ENCODE measurements around the gene MTAP.

Gene MTAP

DNA sequence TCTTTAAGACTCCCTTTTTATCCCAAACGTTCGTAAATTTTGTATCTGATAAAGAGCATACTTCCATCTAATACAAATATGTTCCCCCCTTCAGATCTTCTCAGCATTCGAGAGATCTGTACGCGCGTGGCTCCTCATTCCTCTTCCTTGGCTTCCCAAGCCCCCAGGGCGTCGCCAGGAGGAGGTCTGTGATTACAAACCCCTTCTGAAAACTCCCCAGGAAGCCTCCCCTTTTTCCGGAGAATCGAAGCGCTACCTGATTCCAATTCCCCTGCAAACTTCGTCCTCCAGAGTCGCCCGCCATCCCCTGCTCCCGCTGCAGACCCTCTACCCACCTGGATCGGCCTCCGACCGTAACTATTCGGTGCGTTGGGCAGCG, 171.9 kb downstream of the MTAP start:
- no peak for DNase-seq

DNA sequence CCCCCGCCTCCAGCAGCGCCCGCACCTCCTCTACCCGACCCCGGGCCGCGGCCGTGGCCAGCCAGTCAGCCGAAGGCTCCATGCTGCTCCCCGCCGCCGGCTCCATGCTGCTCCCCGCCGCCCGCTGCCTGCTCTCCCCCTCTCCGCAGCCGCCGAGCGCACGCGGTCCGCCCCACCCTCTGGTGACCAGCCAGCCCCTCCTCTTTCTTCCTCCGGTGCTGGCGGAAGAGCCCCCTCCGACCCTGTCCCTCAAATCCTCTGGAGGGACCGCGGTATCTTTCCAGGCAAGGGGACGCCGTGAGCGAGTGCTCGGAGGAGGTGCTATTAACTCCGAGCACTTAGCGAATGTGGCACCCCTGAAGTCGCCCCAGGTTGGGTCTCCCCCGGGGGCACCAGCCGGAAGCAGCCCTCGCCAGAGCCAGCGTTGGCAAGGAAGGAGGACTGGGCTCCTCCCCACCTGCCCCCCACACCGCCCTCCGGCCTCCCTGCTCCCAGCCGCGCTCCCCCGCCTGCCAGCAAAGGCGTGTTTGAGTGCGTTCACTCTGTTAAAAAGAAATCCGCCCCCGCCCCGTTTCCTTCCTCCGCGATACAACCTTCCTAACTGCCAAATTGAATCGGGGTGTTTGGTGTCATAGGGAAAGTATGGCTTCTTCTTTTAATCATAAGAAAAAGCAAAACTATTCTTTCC, 172.4 kb downstream of the MTAP start:
- peak; percentile 42 for DNase-seq

DNA sequence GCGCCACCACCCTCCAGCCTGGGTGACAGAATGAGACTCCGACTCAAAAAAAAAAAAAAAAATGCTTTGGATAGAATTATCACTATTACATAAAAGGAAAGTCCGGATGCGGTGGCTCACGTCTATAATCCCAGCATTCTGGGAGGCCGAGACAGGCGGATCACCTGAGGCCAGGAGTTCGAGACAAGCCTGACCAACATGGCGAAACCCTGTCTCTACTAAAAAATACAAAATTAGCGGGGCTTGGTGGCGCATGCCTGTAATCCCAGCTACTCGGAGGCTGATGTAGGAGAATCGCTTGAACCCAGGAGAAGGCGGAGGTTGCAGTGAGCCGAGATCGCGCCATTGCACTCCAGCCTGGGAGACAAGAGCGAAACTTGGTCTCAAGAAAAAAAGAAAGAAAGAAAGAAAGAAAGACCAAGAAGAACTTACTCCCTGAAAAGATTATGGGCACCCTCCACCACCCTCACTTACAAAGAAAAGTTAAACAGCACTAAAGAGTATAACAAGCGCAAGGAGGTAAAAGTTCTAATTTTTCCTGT, 174.0 kb downstream of the MTAP start:
- DNase-seq, result no peak

DNA sequence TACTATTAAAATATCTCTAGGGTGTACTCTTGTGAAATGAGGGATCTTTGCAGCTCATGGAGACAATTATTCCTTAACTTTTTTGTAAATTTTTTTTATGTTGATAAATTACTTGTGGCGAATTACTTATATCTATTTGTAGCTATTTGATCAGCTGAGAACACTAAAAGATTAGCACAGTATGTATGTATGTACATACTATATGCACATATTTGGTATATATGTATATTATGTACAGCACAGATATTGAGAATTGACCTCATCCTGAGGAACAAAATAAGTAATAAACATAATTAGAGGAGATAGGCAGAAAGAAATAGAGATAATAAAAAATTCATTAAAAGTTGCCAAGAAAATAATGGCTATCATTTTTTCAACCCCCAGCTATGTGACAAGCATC, 180.0 kb downstream of the MTAP start:
- no peak for DNase-seq

DNA sequence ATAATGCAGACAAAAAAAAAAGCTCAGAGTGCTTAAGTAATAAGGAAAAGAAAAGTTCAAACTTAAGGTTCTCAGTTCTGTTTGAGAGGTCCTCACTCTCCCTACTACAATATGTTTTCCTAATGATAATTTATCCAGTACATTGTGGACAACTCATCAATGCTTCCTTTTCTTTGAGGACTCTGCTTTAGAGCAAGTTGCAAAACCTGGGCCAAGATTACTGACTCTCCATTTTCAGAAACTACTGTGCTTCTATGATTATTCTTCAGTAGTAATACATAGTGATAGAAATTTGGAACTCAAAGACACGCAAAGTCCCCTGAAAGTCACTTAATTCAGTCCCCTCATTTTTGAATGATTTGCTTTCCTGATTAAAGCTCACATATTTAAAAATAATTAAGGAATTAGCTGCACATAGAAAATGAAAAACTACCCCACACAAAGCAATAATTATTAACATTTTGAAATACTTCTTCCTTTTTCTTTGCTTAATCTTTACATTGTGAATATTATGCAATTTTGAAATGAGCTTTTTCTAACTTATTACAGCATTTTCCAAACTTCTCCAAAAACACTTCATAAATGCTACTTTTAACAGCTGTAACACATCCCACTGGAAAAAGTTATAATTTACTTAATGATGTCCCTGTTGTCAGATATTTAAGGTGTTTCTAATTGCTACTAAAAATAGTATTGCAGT, 180.6 kb downstream of the MTAP start:
- no peak for DNase-seq

DNA sequence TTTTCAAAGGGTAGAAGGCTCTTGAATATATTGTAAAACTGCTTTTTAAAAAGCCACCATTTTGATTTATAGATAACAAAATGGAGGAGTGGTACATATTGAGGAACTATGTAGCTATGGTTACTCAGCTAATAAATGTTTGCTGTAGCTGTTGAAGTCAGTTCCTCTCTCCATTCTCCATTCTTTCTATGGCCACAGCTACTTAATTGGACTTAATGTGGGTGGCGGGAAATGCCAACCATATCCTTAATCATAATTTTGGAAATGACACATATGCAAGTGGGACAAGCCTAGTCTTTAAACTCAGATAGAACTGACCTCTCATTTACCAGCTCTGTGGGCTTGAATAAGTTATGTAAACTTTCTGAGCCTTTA, 181.1 kb downstream of the MTAP start:
- DNase-seq, result no peak

DNA sequence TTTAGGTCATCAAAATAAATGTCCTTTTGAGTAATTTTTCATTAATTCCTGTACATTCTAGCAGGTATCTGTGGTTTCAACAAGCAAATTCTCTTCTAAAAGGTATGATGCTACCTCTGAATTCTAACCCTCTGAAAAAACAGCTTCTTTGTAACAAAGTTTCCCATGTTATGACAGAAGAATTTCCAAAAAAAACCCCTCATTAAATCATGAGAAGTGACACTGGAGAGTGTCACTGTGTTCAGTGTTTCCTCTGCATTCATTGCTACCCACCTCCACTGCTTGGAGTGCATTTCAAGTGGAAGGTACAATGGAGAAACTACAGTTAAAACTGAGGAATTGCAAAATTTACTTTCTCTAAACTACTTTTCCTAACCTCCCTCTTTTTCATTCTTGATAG, 181.7 kb downstream of the MTAP start:
- no peak for DNase-seq

DNA sequence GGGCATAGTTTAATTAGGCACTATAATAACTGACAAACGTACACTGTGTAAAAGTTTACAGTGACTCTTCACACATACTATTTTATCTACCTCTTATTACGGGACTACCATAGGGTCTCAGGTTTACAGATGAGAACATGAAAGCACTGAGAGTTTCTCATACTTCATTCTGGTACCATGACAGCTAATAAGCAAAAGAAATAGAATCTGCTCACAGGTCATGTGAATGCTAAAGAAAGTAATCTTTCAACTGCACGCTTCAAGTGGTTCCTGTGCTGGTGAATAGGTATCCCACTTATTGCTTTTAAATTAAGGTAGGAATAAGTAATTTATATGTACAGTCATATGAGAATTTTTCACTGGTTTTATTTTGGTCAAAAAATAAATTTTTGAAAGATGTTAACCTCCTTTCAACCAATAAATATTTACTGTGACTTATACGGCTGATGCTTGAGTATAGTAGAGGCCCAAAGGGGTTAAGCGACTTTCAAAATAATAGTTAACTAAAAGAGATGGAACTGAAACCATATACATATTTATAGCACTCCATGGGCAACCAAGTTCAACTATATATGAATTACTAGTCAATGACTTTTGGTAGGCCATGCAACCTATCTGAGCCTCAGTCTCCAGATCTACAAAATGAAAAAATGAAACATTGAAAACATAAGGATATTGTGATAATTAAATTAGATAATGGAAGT, 183.7 kb downstream of the MTAP start:
- no peak for DNase-seq
